ENCODE measurements around the gene ADD1. TPM values are rescaled to one million over a fixed set of nuclear protein-coding genes. Genes with fewer than 3 reads are reported as not detected.

The ADD1 gene
- total RNA-seq, 1 experiment from 2014 or later: 163 TPM

DNA sequence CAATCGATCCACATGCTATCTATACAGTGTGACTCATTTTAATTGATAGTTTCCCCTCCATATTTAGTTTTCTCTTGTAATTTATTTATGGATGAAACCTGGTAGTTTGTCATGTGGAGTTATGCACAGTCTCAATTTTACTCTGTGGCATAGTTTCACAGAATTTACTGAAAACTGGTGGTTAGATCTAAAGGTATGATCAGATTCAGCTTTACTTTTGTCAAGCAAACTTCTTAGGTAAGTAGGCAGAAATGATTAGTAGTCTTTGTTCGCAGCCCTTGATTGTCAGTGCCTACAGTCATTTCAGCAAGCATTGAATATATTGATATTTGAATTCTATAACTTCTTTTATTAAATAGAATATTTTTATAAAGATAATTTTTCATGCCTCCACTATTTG lies 2.5 kb downstream of the ADD1 start:
- no peak overlapping the region for H3T11ph ChIP-seq (ENCODE audit: low read length)
- H3K56ac ChIP-seq (ENCODE audit: insufficient read length, low read depth, low read length): no peak overlapping the region
- no peaks in the 10 kb centered on the region for H4K20me1 ChIP-seq (ENCODE audit: control insufficient read depth, insufficient read depth, insufficient read length)
- no peak overlapping the region for H2BK12ac ChIP-seq (ENCODE audit: insufficient read length, low read depth, low read length)
- no peak for DNase-seq
- no peak overlapping the region for H3K18ac ChIP-seq (ENCODE audit: insufficient read length, low read depth, low read length)
- no peak overlapping the region for H3K14ac ChIP-seq (ENCODE audit: insufficient read depth, low read length)
- TF ChIP-seq, protein P1, sequence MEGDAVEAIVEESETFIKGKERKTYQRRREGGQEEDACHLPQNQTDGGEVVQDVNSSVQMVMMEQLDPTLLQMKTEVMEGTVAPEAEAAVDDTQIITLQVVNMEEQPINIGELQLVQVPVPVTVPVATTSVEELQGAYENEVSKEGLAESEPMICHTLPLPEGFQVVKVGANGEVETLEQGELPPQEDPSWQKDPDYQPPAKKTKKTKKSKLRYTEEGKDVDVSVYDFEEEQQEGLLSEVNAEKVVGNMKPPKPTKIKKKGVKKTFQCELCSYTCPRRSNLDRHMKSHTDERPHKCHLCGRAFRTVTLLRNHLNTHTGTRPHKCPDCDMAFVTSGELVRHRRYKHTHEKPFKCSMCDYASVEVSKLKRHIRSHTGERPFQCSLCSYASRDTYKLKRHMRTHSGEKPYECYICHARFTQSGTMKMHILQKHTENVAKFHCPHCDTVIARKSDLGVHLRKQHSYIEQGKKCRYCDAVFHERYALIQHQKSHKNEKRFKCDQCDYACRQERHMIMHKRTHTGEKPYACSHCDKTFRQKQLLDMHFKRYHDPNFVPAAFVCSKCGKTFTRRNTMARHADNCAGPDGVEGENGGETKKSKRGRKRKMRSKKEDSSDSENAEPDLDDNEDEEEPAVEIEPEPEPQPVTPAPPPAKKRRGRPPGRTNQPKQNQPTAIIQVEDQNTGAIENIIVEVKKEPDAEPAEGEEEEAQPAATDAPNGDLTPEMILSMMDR (conservative IDR thresholded peaks at IDR 0.05): no peak
- H3K27me3 ChIP-seq (ENCODE audit: insufficient read depth, low read length): no peaks in the 10 kb centered on the region
- no peak overlapping the region for H3K4me2 ChIP-seq (ENCODE audit: insufficient read depth, insufficient read length, low read length)
- no peak overlapping the region for H2BK20ac ChIP-seq (ENCODE audit: low read depth, low read length, poor library complexity, severe bottlenecking)
- H2BK5ac ChIP-seq (ENCODE audit: insufficient read length, low read length): no peak overlapping the region
- no peak overlapping the region for H3K27ac ChIP-seq (ENCODE audit: insufficient read length, low read depth, low read length)
- no peak overlapping the region for H2BK120ac ChIP-seq (ENCODE audit: low read depth, low read length, poor library complexity, severe bottlenecking)
- Mint-ChIP-seq H3K9me3 (no peaks in the 10 kb centered on the region; a peak in 1 of 5 replicates), H3K27me3 (ENCODE audit: low read depth) (no peaks in the 10 kb centered on the region), H3K4me1 (peaks cover 25 to 32% of the 10 kb centered on the region in 2 experiments), H3K36me3 (ENCODE audit: insufficient read depth in 1 of 3, low read depth in 3 of 3) (no peaks in the 10 kb centered on the region; a peak in 2 of 7 replicates), H3K4me3 (no peak overlapping the region), H3K27ac (no peak overlapping the region)
- no peak overlapping the region for H3K23ac ChIP-seq (ENCODE audit: insufficient read length, low read depth, low read length)
- no peak overlapping the region for H2AFZ ChIP-seq (ENCODE audit: low read length)
- no peaks in the 10 kb centered on the region for H3K79me1 ChIP-seq (ENCODE audit: insufficient read depth, low read depth, low read length, poor library complexity, severe bottlenecking)
- H3K4me1 ChIP-seq (ENCODE audit: insufficient read depth, low read length): no peaks in the 10 kb centered on the region; the same call in 1 of the 2 replicates
- peaks cover 28% of the 10 kb centered on the region for H3K79me2 ChIP-seq (ENCODE audit: insufficient read depth, low read length)
- no peak overlapping the region for H3K4ac ChIP-seq (ENCODE audit: low read depth, low read length)
- no peak overlapping the region for H4K5ac ChIP-seq (ENCODE audit: insufficient read length, low read depth, low read length)
- H3K9ac ChIP-seq (ENCODE audit: extremely low read depth, insufficient read length, low read length): no peak overlapping the region
- no CpG with 5 or more reads among the region's 2 CpGs for WGBS (ENCODE audit: extremely low coverage, insufficient read length, low lambda C conversion rate)
- no peak overlapping the region for H4K8ac ChIP-seq (replicated peaks; ENCODE audit: insufficient read length, low read depth, low read length)
- peaks cover 11% of the 10 kb centered on the region for H3K23me2 ChIP-seq (ENCODE audit: insufficient read length, low read depth, low read length, poor library complexity, severe bottlenecking)
- H3K9me3 ChIP-seq (ENCODE audit: control insufficient read depth, low read depth, low read length): no peaks in the 10 kb centered on the region
- H2BK15ac ChIP-seq (ENCODE audit: low read depth, low read length): no peak overlapping the region
- H4K91ac ChIP-seq (ENCODE audit: insufficient read length, low read depth, low read length): no peak overlapping the region
- no peak overlapping the region for H2AK5ac ChIP-seq (ENCODE audit: insufficient read length, low read length)
